Lung microvascular endothelial cell (primary cell): ENCODE results near the gene TCP11. TPM values are rescaled to one million over a fixed set of nuclear protein-coding genes. Genes with fewer than 3 reads are reported as not detected.
"Not testable (repeated sequence)": the region's sequence is repeated elsewhere in the genome, so short reads cannot be mapped to it uniquely, and the experiment has no call there.

Experiments
- DNase-seq, 2 donors: peaks; one replicate each; pipeline versions ENCODE4 v3.0.0 to v3.0.0-alpha.2; 2010; ENCODE audit warnings: low read depth in 2 of 2
- total RNA-seq: library from RNA; depleted of rRNA; stranded (reverse); fragments of >200 nt; gene quantifications from 2 replicates; pipeline ENCODE4 v1.2.1, GENCODE V29; 2014

The TCP11 gene
- total RNA-seq, 1 donor from 2014 or later, result not detected

DNA sequence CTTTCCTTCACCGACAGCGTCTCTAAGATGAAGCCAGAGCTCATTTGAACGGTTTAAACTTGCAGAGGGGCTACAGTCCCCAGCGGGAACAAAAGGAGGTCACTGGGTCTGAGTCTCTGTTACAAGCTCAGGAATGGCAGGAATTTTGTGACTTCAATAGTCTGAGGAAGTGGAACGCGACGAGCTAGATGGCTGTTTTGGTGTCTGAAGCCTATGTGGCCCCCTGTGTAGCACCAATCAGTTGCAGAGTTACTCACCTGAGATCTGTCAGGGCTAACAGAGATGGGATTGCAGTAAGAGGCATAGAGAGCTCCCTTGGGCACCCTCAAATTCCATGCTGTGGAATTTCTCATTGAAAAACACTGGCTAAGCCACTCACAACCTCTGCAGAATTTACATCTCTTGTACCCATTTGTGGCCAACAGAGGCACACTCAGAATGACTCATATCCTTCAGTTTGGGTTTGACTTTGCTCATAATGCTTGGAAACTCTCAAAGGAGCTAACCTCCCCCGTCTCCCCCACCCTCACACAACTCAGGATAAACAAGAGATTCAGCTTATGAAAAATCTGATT lies 7.1 kb upstream of the TCP11 start:
- peak in 1 of 2 donors; percentile 55 for DNase-seq

DNA sequence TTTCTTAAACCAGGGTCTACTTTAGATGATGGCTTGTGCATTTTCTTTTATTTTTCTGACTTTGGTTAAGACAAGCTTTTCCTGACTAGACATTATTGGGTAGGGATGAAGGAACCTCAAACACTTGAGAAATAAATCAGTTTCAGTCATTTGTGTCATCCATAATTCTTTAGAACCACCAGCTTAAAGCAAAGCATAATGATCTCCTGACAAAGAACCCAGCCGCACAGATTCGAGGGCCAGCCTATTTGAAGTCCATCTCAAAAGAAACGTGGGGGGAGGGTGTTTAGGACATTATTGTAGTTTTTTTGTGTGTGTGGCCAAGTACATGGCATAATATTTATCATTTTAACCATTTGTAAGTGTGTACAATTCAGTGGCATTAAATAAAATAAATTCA lies 6.3 kb upstream of the TCP11 start:
- DNase-seq, result no peak

DNA sequence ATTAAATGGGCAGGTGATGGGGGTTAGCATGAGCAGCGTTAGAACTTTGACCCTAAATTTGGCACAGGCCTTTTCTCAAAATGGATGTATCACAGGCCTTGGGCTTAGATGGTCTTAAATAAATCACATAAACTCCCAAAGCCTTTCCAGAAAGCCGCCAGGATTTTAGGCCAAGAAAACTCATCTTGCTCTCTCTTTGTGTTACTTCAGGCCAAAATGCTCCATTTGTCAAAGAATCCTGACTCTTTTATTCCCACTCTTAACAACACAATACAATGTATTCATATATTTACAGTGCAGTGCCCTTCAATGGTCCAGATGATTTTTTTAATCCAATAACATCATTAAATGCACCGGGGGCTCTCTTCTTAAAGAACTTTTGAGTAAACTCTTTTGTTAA lies 5.9 kb upstream of the TCP11 start:
- DNase-seq, result no peak

DNA sequence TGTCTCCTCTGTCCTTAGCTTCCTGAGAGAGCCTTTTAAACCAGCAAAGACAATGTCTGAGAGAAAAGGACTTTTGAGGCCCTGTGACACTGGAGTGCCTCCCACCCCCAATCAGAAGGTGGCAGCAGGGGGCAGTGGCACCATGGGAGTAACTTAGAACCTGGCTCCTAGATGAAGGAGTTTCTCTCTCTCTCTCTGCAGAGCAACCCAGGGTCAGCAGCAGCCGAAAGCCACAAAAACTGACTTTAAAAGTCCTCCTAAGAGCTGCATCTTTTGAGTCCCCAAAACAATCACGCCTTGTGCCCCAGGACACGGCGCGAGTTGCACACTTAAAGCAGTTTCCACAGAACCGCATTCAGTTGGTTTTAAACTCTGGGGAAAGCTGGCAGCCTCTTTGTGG lies 5.3 kb upstream of the TCP11 start:
- peak; percentile 59 to 68 for DNase-seq

DNA sequence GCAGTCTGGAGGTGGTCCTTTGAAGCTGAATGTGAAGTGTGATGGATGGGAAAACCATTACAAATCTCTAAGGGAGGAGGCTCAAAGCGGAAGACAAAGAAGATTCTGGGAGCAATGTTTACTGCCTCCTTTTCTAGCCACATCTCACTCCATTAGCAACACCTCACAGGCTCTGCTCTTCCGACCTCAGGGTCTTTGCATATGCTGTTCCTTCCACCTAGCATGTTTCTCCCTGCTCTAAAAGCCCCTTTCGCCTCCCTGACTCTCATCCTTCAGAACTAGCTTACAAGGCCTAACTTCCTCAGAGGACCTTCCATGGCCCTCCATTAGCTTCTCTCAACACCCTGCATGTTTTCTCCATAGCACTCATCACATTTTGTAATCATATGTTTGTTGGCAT lies 4.6 kb upstream of the TCP11 start:
- no peak for DNase-seq

DNA sequence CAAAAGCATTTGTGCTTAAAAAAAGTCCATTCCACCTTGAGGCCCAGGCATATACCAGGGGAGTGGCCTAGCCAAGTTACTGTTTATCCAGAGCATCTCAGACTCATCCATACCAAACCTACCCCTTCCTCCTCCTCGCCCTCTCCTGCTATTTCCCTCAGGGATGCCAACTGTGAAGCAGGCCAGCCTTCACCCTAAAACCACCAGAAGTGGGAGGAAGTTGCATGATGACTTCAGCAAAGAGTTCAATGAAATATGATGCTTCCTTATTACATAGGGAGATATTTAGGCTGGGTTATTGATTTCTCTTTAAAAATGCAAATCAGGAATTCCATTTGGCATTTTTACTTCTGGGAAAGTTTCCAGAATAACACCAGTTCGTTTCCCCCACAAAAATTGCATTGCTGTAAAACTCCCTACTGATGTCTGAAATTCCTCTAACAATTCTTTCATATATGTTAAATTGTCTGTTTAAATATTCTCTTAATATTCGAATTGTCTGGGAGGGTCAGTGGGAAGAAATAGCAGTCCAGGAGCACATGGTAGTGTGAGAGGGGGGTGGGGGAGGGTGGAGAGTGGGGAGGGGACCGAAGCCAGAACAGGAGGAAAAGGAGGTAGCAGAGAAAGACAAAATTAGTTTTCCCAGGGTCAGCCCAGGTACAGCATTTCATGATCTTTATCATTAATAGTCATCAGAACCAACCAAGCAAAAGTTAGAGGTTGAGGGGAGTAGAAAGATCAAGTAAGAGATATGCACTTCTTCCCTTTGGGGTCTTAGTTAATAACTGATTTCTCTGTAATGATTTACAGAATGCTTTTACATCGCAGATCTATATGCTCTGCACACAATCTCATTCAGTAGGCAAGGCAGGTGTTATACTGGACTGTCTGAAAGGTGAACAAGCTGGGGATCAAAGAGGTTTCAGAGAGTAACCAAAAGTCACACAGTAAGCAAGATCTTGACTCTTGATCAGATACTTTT lies 1.7 kb upstream of the TCP11 start:
- no peak for DNase-seq

DNA sequence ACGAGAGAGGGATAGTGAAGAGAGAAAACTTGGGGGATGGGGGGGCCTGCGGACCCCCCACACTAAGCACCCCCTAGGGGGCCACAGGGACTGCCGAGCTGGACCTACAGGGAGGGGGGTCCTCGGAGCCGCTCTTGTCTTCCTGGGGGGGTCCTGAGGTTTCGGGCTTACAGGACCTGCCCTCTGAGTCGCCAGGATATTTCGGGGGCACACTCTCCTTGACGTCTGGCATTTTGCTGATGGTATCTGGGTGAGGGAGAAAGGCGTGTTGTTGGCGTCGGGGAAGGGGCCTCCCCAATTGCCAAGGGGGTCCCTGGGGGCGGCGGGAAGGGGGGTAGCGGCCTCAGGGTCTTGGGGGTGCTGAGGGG lies 516 bp downstream of the TCP11 start:
- no peak for DNase-seq

DNA sequence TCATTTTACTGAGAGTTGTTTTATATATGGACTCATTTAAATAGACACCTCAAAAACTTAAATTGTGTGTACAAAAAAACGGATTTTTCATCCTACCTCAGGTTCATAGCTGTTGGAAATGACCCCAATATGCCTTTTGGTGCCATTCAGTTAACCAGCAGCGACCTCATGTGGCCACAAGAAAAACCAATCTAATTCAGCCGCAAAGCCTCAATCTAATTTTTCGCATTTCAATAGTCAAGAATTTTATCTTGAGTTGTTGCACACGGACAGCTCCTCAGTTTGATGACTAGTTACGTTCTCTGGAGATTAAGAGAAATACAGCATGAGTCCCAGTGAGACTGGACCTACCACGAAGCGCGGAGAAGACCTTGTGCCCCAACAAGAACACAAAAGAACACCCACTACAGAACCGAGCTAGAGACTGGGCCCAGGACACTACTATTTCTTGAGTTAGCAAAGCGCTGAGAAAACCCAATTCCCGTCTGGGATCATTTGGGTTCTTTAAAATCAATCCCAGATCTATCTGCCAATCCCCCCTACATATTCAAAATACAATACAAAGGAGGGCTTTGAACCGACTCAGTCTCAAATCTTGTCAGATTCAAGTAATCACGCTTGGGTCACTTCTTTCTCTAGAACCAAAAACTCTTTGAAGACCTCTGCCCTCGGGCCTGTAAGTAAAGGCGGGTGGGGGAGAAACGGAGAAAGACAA lies 1.1 kb downstream of the TCP11 start:
- DNase-seq, result peak; percentile 79 to 89

DNA sequence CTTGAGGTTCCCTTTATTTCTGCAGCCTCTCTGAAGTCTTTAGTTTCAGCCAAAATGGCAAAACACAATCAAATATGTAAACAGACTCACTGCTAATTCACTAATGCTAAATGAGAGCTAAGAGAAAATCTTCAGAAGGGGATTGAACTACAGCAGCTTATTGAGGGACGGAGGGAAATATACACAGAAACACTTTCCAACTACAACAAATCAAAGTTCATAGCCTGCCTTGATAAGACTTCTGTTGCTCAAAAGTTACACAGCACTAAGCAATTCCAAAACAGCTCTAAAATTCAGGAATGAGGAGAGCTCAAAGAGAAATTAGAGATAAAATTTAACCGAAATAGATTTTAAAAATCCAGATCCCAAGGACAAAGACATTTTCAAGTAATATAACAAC lies 1.7 kb downstream of the TCP11 start:
- DNase-seq, result no peak

DNA sequence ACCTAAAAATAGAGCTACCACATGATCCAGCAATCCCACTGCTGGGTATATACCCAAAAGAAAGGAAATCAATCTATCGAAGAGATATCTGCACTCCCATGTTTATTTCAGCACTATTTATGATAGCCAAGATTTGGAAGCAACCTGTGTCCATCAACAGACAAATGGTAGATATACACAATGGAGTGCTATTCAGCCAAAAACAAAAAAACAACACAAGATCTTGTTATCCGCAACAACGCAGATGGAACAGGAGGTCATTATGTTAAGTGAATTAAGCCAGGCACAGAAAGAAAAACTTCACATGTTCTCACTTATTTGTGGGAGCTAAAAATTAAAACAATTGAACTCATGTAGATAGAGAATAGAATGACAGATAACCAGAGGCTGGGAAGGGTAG lies 2.9 kb downstream of the TCP11 start:
- DNase-seq, result peak; percentile 14 to 39

DNA sequence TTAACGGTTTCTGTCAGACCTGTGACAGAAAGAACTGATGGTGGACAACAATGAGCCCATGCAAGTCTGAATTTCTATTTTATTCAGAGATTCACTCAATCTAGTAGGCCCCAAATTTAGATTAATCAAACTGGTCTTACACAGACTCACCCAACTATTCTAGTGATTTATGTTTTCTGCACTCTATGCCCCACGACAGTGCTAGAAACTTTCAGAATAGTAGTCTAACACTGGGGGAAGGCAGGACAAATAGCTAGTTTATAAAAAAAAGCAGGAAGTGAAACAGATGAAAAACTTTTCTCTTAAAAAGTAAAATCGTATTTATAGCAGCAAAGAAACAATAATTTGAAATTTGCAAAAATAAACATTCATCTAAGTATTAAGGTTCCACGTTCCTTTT lies 5.0 kb downstream of the TCP11 start:
- no peak for DNase-seq

DNA sequence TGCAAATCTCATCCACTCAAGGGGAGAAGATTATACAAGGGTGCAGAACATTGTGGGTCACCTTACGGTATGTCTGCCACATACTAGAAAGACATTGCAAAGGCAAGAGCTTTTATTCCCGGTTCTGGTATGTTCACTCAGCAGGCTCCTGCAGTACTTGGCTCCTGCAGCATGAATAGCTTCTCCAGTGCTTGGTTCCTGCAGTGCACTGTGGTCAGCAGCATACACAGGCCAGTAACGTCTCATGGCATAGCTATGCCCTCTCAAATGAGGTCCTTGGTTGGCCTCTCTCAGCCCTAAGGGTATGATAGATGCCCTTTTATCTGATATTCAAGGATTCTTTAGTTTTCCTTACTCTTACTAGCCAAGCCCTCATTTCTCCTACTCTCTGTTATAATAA lies 12.6 kb downstream of the TCP11 start:
- DNase-seq, result no peak

DNA sequence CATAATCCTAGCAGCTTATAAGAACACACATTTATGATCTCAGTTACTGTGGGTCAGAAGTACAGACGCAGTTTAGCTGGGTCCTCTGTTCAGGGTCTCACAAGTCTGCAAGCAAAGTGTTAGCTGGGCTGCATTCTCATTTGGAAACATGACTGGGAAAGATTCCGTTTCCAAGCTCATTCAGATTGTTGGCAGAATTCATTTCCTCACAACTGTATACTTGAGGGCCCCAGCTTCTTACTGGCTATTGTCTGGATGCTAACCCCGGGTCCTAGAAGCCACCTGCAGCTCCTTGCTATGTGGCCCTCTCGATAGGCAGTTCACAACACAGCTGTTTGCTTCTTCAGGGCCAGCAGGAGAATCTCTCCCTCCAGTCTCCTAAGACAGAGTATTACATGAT lies 13.1 kb downstream of the TCP11 start:
- DNase-seq, result peak in 1 of 2 donors; percentile 9

DNA sequence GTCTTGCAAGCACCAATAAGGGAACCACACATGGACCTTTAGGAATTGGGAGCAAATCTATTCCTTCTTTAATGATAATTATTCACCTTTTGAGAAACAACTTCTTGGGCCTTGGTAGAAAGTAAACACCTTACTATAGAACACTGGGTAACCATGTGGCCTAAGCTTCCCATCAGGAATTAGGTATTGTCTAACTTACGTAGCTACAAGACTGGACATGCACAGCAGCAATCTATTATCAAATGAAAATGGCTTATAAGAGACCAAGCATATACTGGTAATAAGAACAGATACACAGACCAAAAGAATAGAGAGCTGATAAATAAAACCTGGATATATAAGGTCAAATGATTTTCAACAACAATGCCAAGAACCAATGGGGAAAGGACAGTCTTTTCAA lies 16.8 kb downstream of the TCP11 start:
- no peak for DNase-seq

DNA sequence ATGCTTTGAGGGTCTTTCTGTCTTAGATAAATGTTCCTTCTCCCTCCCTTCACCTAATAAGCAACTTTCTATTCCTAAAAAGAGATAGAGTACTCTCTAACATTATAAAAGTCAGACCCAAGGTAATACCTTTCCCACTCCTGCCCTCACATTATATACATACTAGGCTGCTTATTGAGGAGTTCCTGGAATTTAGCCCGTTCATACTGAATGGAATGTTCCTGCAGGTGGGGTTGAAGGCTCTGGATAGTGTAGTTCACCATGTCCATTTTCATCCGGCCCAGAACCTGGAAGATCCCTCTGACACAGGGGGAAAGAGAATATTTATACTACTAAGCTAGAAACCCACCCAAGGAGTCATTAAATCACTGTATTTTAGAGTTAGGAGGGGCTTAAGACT lies 20.4 kb downstream of the TCP11 start:
- no peak for DNase-seq

DNA sequence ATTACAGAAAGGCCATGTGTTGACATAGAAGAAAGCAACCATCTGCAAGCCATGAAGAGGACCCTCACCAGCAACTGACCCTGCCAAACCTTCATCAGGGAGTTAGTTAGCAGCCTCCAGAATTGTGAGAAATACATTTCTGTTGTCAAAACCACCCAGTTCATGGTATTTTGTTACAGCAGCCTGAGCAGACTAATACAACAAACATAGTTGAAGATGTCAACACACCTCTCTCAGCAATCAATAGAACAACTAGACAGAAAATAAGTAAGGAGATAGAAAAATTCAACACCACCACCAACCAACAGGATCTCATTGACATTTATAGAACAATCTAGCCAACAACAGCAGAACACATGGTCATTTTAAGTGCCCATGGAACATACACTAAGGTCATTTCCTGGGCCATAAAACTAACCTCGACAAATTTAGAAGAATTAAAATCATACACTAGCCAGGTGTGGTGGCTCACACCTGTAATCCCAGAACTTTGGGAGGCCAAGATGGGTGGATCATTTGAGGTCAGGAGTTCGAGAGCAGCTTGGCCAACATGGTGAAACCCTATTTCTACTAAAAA lies 32.7 kb downstream of the TCP11 start:
- DNase-seq, result no peak

DNA sequence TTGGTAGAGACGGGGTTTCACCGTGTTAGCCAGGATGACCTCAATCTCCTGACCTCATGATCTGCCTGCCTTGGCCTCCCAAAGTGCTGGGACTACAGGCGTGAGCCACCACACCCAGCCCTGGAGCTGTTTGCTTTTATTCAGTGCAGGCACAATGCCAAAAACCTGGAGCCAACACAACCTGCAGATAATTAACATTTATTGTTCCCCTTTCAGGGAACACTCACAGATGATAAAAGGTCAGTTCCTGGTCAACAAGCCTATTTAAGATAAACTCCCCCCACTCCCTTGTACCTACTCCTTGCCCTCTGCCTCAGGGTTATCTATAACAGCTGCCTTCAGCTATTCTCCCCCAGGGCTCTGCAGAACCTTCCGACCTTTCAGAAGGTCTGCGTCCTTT lies 33.4 kb downstream of the TCP11 start:
- DNase-seq, result not testable (repeated sequence)

DNA sequence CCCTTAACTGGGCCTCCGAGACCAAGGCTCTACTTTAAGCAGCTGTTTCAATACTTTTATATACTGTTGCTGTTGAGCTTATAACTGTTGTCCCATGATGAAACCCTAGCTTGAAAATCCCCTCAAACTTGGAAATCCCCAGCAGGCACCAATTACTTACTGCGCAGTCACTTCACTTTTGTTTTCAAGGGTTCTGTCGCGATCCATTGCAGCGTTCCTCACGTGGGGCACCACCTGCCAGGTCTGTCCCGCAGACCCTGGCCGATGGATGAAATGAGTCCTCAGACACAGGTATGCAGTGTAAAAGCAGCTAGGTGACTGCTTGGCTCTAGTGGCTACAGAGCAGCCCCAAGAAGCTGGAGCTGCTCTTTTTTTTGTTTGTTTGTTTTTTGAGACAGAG lies 33.9 kb downstream of the TCP11 start:
- not testable (repeated sequence) for DNase-seq

DNA sequence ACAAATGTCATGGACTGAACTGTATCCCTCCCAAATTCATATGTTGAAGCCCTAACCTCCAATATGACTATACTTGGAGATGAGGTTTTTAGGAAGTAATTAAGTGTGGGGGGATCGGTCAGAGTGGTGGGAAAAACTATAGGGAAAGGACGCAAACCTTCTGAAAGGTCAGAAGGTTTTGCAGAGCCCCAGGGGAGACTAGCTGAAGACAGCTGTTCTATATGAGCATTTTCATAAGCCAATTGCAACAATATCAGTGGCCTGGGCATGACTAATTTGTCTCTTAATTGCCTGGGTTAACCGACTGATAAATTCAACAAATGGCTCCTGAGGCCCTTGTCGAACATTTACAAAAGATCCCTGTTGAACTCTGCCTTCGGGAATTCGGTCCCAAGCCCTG lies 35.1 kb downstream of the TCP11 start:
- DNase-seq, result not testable (repeated sequence)

DNA sequence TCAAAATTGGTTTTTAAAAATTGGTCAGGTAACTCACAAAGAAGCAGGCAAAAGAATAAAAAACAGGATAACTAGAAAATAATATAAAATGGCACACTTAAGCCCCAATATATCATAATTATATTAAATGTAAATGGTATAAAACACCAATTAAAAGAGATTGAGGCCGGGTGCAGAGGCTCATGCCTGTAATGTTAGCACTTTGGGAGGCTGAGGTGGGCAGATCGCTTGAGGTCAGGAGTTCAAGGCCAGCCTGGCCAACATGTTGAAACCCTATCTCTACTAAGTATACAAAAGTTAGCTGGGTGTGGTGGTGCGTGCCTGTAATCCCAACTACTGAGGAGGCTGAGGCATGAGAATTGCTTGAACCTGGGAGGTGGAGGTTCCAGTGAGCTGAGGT lies 36.1 kb downstream of the TCP11 start:
- no peak for DNase-seq

DNA sequence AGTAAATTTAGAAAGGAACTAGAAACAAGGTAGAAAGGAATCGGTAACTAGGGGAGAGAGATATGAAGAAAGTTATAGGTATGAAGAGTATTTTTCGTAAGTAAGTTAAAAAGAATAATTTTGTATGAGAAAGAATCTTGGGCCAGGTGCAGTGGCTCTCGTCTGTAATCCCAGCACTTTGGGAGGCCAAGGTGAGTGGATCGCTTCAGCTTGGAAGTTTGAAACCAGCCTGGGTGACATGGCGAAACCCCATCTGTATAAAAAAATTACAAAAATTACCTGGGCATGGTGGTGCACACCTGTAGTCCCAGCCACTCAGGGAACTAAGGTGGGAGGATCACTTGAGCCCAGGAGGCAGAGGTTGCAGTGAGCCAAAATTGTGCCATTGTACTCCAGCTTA lies 42.0 kb downstream of the TCP11 start:
- DNase-seq, result no peak
